Activated CD4-positive, CD25-positive, alpha-beta regulatory T cell treated with anti-CD3 and anti-CD28 coated beads, Interleukin-2, amount 50 U/mL, for 24 hours (primary cell): ENCODE measurements around the gene ABHD16B.

Experiments used
- ATAC-seq, 2 donors: fragments of 150-1000 bp; cut with Tn5 transposase; one replicate each; pipeline ENCODE4 v1.10.0; 2021; ENCODE audit warnings: mild to moderate bottlenecking in 1 of 2, moderate library complexity in 1 of 2

Gene ABHD16B

DNA sequence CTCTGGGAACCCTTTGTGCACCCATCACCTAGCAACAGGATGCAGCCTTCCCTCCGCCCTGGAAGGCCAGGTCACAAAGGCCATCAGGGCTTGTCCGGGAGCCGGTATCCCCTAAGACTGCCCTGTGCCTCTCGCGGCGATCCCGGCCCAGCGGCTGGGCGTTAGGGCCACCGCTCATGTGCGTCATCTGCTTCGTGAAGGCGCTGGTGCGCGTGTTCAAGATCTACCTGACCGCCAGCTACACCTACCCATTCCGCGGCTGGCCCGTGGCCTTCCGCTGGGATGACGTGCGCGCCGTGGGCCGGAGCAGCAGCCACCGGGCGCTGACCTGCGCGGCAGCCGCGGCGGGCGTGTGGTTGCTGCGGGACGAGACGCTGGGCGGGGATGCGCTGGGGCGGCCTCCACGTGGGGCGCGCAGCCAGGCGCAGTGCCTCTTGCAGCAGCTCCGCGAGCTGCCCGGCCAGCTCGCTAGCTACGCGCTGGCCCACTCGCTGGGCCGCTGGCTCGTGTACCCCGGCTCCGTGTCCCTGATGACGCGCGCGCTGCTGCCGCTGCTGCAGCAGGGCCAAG is at the start of gene ABHD16B:
ABHD16B (plus strand) TSS at position 134 of the 570 bp plus-strand sequence; CDS start at position 177, 43 bp downstream.
- ATAC-seq, result no peak

DNA sequence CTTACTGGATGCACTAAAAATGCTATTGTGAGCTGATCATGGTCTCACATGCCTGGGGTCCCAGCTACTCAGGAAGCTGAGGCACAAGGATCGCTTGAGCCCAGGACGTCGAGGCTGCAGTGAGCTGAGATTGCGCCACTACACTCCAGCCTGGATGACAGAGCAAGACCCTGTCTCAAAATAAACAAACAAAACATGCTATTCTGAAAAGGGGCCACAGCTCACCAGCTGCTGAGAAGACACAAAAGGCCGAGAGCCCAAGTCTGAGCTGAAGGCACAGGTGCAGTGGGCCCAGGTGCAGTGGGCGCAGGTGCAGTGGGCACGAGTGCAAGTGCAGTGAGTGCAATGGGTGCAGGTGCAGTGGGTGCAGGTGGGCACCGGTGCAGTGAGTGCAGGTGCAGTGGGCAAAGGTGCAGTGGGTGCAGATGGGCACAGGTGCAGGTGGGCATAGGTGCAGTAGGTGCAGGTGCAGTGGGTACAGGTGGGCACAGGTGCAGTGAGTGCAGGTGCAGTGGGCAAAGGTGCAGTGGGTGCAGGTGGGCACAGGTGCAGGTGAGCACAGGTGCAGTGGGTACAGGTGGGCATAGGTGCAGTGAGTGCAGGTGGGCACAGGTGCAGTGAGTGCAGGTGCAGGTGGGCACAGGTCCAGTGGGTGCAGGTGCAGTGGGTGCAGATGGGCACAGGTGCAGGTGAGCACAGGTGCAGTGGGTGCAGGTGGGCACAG is 46.2 kb upstream of the ABHD16B start:
- ATAC-seq, result no peak

DNA sequence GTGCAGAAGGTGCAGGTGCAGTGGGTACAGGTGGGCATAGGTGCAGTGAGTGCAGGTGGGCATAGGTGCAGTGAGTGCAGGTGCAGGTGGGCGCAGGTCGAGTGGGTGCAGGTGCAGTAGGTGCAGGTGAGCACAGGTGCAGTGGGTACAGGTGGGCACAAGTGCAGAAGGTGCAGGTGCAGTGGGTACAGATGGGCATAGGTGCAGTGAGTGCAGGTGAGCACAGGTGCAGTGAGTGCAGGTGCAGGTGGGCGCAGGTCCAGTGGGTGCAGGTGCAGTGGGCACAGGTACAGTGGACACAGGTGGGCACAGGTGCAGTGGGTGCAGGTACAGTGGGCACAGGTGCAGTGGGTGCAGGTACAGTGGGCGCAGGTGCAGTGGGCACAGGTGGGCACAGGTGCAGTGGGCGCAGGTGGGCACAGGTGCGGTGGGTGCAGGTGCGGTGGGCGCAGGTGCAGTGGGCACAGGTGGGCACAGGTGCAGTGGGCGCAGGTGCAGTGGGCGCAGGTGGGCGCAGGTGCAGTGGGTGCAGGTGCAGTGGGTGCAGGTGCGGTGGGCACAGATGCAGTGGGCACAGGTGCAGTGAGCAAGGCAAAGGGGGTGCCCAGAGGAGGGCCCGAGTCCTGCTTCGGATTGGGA is 45.6 kb upstream of the ABHD16B start:
- no peak for ATAC-seq

DNA sequence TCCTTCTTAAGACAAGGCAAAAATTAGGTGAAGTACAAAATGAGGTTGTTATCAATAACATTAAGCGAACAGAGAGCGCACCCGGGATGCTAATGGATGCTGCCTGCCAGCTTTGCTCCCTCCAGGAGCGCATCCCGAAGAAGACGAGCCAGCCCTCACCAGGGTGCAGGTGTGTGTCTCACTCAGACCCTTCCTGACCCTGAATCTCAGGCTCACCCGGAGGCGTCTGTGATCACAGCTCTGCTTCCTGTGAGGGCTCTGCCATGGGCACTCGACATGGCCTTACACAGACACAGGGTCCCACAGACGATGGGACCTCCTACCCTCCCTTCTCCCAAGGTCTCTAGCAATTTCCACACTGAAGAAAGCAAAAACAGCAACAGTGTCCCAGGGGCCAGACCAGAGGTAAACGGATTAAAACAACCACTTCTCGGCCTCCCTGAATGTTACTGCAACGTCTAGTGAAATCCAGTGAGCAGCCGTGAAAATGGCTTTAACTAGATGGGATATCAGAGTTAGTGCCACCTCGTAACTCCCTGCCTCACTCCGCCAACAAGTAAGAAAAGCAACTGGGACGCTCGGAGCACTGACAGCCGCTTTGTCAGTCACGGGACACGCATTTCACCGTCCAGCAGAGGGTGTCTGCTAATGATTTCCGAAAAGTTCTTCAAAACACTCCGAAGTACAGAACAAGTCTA is 41.9 kb upstream of the ABHD16B start:
- peak in 1 of 2 donors; percentile 33 for ATAC-seq

DNA sequence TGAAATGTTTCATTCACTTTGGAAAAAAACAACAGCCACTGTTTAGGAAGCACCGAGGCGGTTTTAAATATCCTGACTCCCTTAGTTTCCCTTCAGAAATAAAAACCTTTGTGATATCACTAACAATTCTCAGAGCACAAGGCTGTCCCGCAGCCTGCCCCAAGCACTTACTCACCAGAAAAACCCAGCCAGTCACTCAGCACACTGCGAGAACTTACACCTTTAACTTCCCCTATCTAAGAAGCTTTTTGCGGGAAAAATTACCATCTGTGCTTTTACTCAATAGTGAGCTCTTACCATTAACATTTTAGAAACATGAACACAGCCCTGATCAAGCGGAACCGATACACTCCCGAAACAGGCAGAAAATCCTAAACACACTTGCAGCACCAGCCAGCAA is 39.5 kb upstream of the ABHD16B start:
- no peak for ATAC-seq

DNA sequence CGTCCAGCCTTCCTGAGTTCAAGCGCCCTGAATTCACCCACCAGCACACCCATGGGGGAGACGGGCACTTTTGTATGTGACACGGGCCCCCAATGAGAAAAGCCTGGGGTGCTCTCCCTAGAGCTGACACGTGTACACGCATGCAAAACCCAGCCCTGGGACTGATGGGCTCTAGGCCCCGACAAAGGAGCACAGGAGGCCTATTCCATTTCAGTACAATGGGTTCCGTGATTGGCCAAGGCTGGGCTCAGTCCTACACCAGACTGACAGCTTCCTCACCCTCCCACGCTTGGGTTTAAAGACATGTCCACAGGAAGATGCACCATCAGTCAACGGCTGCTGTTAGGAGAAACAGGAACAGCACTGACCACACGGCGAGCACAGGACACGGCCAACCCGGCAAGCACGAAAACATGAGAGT is 39.0 kb upstream of the ABHD16B start:
- no peak for ATAC-seq

DNA sequence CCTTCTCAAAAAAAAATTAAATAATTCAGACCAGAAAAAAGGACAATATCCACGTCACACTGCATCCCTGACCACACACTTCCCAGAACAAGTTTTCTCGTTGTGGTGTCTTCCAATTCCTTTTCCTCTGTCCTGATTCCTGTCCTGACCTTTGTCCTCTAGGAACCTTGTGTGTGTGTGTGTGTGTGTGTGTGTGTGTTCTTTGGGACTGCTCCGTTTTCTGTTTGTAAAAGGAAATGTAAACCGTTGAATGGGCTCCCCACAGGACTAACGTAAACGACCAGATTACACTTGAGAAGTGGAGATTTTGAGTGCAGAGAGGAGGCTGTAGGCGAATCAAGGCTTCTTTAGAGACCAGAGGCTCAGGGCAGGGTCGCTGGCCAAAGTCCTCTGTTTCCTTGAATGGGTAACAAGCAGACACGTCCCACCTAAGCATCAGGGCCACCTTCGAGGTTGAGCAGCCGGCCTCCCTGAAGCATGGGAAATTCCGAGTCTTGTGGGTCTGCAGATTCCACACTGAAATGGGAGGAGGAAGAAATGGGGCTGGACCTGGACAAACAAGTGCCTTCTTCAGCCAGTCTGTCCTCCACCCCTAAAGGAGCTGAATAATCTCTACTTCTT is 37.5 kb upstream of the ABHD16B start:
- no peak for ATAC-seq

DNA sequence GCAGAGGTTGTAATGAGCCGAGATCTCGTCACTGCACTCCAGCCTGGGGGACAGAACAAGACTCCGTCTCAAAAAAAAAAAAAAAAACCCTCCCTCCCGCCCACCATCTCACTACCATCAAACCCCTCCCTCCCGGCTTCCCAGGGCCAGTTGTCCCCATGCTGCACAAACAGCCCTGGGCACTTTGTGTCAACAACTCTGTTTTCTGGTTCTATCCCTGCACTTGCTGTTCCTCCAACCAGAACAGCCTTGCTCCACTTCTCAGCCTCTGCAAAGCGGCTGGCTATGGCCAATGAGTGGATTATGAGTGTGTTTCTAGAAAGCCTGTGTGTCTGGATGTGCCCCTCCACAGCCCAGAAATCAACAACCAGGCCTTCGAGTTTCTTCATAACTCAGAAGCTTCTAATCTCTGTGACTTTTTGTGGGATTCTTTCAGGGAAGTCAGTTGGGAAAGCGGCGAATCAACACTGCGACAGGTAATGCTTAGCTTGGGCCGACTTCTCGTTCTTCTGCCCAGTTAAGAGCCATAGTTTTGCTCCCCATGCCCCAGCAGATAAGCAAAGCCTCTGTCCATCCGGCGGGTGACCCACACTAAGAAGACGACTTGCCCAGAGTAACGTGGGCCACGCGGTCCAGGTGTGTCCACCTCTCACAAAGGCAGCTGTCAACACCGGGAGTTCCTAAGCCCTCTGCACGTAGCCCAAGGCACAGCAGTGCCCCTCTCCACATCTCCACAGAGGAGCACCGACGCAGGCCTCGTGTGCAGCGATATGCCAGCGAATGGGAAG is 35.8 kb upstream of the ABHD16B start:
- ATAC-seq, result no peak

DNA sequence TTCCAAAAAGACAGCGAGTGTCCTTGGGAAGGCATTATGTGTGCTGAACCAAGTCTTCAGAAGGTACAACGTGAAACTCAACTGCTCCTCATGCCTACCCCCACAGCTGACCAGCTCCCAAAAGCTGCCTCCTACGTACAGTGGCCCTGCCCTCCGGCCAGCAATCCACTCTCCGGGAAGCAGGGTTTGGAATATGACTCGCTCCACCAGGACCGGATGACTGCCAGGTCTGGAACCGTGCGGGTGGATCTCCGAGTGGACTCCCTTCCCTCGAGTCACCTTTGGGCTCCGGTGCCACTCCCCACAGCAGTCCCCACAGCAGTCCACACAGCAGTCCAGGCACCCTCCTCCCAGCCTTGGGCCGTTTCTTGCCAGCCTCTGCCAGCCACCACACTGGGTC is 34.5 kb upstream of the ABHD16B start:
- ATAC-seq, result no peak

DNA sequence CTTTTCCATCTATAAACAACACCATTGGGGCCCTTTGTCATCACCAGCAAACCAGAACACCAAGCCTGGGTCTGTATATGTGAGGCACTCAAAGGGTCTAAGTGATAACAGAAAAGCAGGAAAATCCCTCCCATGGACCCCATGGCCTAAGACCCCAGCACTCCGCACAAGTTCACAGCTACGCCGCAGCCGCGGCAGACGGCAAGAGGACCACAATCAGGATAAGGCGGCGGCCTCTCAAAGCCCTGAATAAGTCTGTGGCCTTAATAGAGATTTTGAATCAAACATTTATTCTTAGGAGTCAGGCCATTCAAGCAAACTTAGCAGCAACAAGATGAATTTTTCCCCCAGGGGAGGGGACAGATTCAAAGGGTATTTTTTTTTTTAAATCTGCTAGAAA is 33.2 kb upstream of the ABHD16B start:
- no peak for ATAC-seq

DNA sequence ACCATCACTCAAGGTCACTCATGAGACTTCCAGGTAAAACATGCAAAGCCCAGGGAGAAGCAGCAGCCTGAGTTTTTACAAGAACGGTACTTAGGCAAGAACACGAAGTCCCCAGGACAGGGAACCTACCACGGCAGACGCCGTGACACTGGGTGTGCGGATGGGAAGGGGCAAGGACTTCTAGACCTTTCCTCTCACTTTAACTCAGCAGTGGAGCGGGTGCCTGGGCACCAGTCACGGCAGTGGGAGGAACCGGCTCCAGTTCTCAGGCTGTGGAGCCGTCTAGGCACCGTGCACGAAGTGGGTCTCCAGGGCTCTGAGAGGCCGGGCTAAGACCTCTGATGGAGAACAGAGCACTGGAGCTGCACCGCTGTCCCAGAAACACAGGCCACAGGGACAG is 32.8 kb upstream of the ABHD16B start:
- ATAC-seq, result no peak

DNA sequence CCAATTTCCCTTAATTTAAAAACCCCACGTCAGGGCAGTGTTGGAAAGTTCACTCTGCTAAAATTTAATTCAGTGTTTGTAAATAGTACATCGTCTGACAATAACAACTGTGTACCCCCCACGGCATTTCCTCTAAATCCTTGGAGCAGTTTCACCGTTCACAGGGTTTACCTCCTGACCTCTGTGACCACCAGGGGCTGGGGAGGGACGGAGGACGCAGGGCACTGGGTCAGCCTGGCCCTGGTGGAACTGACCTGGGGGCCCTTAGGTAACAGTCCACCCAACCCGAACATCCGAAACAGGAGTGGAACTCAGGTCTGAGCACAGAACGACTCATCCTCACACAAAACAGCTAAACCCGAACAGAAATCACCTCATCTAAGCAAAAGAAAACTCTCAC is 32.3 kb upstream of the ABHD16B start:
- ATAC-seq, result no peak

DNA sequence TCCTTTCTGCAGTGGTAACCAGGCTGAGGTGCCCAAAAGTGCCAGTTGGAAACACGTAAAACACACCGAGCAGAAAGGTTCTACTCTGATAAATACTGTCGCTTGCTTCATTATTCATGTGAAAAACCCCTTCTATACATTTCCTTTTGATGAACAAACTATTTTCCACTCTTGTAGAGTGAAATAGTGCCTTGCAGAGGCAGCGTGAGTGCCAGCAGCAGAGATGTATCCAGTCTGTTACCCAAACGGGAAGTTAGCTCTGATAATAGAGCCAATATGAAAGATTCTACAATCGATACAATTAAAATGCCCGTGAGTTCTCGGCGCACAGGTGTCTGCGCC is 31.7 kb upstream of the ABHD16B start:
- peak in 1 of 2 donors; percentile 19 for ATAC-seq

DNA sequence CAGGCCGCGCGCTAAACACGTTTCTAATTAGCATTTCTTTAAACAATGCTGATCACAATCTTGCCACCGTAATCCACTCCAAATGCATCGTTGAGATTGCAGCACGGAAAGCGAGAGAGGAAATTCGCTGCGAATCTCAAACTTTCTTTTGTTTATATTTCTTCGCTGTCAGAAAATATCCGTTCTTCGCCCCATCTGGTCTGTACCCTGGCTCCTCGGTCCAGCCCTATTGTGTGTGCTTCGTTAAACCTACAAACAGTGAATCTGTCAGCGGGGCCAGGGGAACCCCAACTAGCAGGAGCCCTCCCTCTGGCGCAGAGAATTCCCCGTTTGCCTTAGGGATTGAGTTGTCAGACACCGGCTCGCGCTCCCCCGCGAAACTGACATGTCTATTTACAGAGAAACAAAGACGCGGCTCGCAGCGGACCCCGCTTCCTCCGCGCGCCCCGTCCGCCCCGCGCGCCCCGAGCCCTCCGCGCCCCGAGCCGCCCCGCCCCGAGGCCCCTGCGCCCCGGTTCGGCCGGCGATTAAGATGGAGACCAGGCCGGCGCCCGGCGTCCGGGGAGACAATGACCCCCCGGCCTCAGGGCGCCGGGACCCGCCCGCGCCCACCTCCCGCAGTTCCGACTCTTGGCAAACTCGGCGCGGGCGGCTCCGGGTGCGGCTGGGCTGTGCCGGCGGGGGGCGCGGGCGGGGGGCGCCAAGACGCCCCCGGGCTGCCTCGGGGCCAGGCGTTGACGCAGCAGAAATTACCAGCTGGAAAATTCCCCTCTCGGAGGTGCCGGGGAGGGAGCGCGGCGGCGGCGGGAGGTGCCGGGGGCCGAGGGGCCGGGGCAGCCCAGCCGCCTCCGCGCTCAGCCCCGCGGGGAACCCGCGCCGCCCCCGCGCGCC is 31.1 kb upstream of the ABHD16B start:
- ATAC-seq, result no peak

DNA sequence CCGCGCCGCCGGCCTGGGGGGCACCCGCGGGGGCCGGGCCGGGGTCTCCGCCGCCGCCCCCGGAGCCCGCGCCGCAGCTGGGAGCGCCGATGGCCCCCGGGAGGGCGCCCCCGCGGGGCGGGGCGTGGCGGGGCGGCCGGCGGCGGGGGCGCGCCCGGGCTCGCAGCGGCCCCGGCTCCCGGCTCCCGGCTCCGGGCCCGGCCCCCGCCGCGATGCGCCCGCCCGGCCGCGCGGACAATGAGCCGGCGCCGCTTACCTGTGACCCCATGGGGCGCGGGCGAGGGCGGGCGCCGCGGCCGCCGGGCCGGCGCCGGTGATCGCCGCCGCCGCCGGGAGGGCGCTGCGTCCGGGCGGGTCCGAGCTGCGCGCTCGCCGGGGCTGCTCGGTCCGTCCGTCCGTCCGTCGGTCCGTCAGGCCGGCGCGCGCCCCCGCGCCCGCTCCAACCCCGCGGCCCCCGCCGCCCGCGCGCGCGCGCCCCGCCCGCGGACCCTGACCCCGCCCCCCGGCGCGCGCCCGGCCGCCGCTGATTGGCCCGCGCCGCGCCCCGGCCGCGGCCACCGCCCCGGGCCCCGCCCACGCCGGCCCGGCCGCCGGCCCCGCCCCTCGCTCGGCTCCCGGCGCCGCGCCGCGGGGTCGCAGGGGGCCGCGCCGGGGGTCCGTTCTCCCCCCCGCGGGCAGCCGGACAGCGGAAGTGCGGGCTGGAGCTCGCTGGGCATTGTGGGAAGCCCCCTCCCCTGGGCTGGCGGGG is 30.3 kb upstream of the ABHD16B start, which contains the start of gene ZBTB46:
ZBTB46 (minus strand) TSS at position 424 of the 748 bp plus-strand sequence. CDS start 40,507 bp downstream, outside the sequence.
- peak; percentile 50 to 57 for ATAC-seq

DNA sequence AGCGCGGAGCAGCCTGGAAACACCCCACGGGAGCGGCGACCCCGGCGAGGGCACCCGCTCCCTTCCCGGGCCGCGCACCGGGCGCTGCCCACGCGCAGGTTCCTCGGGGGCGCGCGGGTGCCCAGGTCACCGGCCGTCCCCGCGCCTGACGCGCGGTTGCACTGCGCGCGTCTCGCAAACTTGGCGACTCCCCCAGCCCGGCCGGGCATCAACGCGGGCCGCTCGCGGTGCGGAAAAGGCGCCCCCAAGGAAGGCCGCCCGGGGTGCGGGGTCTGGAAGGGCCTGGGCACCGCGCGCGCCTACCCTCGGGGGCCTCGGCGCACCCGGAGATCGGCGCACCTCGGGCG is 29.7 kb upstream of the ABHD16B start:
- no peak for ATAC-seq

DNA sequence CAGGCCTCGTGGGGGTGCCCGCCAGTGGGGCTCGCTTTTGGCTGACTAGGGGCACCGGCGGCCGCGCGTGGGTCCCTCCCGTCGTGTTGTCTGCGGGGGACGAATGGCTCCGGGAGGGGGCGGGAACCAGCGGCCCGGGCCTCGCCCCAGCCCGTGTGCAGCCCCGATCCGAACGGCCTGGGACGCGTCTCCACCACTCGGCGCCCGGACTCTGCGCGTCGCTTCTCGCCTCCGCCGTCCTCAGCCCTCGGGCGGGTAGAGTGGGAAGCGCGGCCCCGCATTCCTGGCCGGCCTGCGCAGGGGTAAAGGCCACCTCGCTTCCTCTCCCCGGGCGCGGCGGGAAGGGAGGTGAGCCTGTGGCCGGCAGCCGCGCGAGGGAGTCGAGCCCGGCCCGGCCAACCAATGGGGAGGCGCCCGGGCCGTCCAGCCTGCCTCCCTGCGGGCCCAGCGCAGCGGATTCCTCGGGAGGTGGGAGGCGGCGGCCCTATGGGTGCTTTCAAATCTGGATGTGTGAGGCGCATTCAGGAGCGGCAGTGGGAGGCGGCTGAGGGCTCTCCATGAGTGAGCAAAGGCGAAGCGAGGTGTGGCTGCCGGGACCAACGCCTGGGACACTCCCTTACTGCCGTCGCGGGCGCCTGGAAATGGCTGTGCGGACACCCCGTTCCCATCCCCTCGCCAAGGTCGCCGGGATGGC is 29.2 kb upstream of the ABHD16B start:
- no peak for ATAC-seq

DNA sequence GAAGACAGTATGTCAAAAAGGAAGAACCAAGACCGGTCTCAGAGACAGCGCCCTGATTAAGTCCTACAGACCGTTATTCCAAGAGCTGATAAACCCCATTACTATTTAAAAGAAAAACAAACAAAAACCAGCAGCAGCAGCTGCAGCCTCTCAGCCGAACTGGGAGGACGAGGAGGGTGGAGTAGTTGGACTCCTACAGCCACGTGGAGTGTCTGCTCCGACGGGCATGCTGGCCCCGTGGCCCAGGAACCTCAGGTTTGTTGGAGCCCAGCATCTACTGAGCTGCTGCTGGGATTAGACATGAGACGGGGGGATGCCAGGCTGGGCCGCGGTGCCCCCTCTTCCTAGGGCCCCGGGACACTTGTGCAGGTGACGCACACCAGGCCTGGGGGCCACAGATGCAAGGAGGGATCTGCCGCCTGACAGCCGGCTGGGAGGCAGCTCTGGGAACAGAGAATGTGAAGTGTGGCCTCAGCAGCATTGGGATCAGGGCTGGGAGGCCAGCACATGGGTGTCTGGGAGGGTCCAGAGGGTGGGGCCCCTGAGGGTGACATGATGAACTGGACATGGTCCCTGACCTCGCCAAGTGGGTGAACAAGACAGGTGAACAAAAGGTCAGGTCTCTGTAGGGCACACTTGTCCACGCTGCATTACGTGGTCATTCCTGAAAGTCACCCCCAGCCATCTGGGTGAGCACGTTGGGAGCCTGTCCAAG is 27.4 kb upstream of the ABHD16B start:
- no peak for ATAC-seq

DNA sequence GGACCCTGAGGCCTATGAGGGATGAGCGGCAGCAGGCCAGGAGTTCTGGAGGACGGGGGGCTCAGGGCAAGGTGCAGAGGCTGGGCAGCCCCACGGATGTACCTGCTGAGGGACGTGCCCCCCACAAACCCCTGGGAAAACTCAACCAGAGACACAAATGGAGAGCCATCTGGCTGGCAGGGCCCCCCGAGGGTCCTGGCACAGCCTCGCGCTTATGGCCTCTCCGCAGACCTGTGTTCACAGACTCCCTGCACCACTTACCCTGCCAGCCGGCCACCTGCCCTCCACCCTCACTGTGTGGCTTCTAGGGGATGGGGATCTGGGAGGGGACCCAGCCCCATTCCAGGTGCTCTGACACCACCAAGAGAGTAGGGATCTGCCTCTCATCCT is 26.8 kb upstream of the ABHD16B start:
- no peak for ATAC-seq
